GM18505 (cell line): ENCODE measurements around the gene MTCH1.
"Not testable (repeated sequence)": the region's sequence is repeated elsewhere in the genome, so short reads cannot be mapped to it uniquely, and the experiment has no call there.

Experiments used
- ATAC-seq: cut with Tn5 transposase; IDR thresholded peaks from one replicate; pipeline ENCODE4 v1.9.1; 2021; ENCODE audit not compliant: unreplicated experiment
- POLR2A ChIP-seq: IDR thresholded peaks from 4 replicates; pipeline ENCODE4 v1.6.1; 2011; ENCODE audit warnings: borderline replicate concordance; ENCODE audit not compliant: insufficient read depth, insufficient read length; ENCODE audit errors: extremely low read depth

The MTCH1 gene

GRCh38 chr6:36955671-36956445 lies 30.1 kb downstream of the MTCH1 start:
- no peak for ATAC-seq

GRCh38 chr6:36955136-36955535 lies 30.9 kb downstream of the MTCH1 start:
- TF ChIP-seq POLR2A, result no peak
- ATAC-seq, result no peak

More at GRCh38 chr6:36955671-36956445, 30.1 kb downstream of the MTCH1 start:
- no peak for TF ChIP-seq POLR2A

- TF ChIP-seq POLR2A, result no peak
- ATAC-seq, result no peak
These were observed 31.6 kb downstream of the MTCH1 start, which contains the start of gene PI16 for GRCh38 chr6:36954262-36954931. Gene PI16 (plus strand): TSS chr6:36954738. CDS start chr6:36954761, 23 bp downstream.

GRCh38 chr6:36953931-36954261 lies 32.1 kb downstream of the MTCH1 start:
- TF ChIP-seq POLR2A, result no peak
- no peak for ATAC-seq

- TF ChIP-seq POLR2A, result no peak
- no peak for ATAC-seq
These were observed 36.4 kb downstream of the MTCH1 start for GRCh38 chr6:36949636-36950035.

GRCh38 chr6:36949076-36949475 lies 36.9 kb downstream of the MTCH1 start:
- ATAC-seq, result not testable (repeated sequence)

GRCh38 chr6:36947570-36948351 lies 38.2 kb downstream of the MTCH1 start:
- ATAC-seq, result no peak
- no peak for TF ChIP-seq POLR2A

- no peak for ATAC-seq
- no peak for TF ChIP-seq POLR2A
These were observed 39.5 kb downstream of the MTCH1 start for GRCh38 chr6:36946526-36946925.

- no peak for TF ChIP-seq POLR2A
- no peak for ATAC-seq
These were observed 40.7 kb downstream of the MTCH1 start for GRCh38 chr6:36945301-36945700.

GRCh38 chr6:36944650-36945049 lies 41.3 kb downstream of the MTCH1 start:
- no peak for ATAC-seq
- no peak for TF ChIP-seq POLR2A

GRCh38 chr6:36942329-36942728 lies 43.7 kb downstream of the MTCH1 start:
- ATAC-seq, result not testable (repeated sequence)

GRCh38 chr6:36941561-36941960 lies 44.4 kb downstream of the MTCH1 start:
- ATAC-seq, result not testable (repeated sequence)

- TF ChIP-seq POLR2A, result no peak
- ATAC-seq, result no peak
These were observed 46.0 kb downstream of the MTCH1 start for GRCh38 chr6:36940027-36940426.

GRCh38 chr6:36939005-36939404 lies 47.0 kb downstream of the MTCH1 start:
- ATAC-seq, result not testable (repeated sequence)
